ENCODE measurements around the gene REPIN1. TPM values are rescaled to one million over a fixed set of nuclear protein-coding genes. Genes with fewer than 3 reads are reported as not detected.
A peak's percentile ranks its signal among the peaks of the same experiment; 100 is the strongest.

The REPIN1 gene
- polyA plus RNA-seq, 1 donor = 80.7 TPM

DNA sequence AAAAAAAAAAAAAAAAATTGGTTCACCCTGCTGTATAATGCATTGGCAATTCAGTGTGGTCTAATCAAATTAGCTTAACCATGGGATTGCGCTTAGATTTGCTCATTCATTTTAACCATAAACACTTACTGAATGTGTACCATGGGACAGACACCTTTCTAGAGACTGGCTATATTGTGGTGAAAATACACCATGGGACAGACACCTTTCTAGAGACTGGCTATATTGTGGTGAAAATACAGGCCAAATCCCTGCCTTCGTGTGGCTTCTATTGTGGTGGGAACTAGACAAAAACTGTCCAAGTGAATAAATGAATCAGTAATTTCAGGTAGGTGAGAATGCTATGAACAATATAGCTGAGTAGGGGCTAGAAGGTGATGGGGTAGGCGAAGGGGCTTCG is 10.2 kb upstream of the REPIN1 start:
- no peak for DNase-seq

DNA sequence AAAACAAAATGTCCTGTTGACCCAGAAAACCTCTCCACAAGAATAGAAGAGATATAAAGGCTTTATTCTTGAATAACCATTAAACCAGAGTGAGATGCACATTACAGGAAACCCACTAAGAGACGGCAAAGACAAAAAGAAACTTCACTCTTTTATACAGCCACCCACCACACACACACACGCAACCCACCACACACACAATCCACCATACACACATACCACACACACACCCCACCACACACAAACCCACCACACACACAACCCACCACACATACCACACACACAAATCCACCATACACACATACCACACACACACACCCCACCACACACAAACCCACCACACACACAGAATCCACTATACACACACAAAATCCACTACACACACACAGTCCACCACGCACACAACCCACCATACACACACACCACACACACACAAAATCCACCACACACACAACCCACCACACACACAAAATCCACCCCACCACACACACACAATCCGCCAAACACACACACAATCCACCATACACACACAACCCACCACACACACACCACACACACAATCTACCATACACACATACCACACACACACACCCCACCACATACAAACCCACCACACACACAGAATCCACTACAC is 9.5 kb upstream of the REPIN1 start:
- no peak for DNase-seq

DNA sequence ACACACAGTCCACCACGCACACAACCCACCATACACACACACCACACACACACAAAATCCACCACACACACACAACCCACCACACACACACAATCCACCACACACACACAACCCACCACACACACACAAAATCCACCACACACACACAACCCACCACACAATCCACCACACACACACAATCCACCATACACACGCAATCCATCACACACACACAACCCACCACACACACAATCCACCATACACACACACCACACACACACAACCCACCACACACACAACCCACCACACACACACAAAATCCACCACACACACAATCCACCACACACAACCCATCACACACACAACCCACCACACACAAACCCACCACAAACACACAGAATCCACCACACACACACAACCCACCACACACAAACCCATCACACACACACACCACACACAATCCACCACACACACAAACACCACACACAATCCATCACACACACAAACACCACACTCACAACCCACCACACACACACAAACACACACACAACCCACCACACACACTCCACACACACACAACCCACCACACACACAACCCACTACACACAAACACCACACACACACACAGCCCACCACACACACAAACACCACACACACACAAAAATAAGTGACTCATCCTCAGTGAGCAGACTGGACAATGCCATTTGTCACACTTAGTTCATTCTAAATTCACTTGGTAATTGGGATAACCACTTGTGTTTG is 8.8 kb upstream of the REPIN1 start:
- DNase-seq = no peak

DNA sequence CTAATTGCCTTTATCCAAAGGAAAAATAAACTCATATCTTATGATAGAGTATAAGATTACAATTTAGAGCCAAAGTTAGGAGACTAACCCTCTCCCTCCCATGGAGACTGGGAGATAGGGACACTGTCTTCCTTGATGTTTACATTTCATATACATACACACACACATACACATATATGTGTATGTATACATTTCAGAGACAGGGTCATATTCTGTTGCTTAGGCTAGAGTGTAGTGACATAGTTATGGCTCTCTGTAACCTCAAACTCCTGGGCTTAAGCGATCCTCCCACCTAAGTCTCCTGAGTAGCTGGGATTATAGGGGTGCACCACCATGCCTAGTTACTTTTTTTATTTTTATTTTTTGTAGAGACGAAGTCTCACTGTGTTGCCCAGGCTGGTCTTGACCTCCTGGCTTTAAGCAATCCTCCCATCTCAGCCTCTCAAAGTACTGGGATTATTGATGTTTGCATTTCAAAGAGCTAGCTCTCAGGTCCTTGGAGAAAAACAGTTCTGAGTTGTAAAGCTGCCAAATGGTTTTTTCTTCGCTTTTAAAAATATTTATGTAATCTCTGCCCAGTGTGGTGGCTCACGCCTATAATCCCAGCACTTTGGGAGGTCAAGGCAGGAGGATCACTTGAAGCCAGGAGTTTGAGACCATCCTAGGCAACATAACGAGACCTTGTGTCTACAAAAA is 8.1 kb upstream of the REPIN1 start:
- no peak for DNase-seq

DNA sequence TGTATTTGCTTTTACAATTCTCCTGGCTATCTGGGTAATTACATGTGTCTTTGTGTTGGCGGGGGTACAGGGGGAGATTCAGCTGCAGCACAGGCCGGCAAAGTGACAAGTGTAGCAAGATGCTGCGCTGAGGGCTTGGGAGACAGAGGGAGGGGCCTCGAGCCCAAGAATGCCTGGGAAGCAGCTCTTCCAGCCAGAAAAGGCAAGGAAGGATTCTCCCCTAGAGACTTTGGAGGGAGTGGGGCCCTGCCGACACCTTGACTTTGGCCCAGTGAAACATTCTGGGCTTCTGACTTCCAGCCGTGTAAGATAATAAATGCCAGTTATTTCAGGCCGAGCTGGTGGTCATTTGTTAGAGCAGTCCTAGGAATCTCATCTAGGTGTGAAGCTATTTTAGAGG is 7.2 kb upstream of the REPIN1 start:
- DNase-seq = no peak

DNA sequence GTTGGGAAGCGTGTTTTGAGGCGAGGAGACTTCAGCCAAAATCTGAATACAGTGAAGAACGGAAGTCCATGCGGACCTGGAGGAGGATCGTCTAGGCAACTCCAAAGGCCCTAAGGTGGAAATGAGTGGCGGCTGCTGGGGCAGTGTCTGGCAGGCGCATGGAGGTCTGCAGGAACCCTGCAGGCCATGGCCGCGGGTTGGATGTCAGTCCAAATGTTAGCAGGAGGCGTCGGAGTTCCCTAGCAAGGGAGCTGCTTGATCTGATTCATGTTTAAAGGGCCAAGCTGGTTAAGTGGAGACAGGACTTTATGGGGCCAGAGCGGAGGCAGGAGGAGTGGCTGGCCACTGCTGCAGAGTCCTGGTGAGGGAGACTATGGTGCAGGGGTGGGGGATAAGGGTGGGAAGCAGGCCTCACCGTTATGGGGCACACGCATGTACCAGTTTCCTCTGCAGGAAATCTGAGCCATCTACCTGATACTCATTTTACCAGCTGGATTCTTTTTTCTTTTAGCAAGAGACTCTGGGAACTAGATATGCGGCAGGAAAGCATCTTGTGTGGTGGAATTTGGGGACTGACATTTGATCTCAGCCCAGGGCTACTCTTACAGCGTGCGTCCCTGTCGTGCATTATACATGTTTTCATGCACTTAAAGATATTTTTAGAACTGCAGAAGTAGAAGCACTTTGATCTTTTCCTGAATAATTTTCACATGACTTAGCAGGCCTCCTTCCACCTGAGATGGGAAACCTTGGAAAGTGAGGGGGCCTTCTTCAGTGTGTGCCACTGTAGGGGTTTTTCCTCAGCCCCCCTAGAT is 6.6 kb upstream of the REPIN1 start:
- DNase-seq = no peak

DNA sequence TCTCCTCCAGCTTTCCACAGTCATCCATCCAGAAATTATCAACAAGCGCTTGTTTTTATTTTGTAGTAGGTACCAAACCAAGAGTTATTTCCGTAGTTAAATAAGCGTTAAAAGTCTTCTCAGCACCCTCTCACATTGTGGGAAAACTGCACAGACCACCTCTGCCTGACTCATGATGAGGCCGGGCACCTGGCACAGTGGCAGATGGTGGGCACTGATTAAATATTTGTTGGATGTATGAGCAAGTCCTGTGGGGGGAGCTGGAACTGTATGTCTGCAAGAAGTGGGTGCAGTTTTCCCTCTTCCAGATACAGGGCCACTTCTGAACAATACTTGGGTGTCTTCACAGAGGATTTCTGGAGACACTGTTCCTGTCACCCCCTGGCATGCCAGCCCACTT is 5.3 kb upstream of the REPIN1 start:
- DNase-seq = no peak

DNA sequence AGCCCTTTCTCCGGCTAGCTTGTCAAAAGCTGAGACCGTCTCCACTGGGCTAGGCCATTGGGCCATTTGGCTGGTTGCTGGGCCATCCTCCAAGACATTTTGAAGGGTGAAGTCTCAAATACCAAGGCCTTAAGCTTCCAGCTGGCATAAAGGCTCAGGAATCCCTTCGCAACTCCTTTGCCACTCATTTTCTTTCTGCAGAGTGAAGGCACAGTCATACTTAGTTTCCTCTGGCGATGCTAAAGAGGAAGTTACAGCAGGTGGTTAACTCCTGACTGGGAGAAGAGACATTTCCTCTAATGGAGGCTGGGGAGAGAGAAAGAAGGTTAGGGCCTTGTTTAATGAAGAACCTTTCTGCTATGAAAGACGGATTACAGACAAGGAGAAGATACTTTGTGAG is 4.8 kb upstream of the REPIN1 start:
- DNase-seq = no peak

DNA sequence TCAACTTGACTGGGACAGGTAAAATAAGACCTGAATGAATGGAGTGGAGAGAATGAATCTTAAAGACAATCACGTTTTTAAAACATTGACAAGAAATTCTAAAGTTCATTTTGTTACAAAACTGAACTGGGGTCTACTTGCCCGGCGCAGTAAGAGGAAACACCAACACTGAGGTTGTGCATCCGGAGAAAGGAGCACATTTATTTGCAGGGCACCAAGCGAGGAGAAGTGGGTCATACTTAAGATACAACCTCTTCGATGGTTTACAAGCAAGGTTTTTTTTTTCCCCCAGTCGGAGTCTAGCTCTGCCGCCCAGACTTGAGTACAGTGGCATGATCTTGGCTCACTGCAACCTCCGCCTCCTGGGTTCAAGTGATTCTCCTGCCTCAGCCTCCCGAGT is 3.4 kb upstream of the REPIN1 start:
- DNase-seq = no peak

DNA sequence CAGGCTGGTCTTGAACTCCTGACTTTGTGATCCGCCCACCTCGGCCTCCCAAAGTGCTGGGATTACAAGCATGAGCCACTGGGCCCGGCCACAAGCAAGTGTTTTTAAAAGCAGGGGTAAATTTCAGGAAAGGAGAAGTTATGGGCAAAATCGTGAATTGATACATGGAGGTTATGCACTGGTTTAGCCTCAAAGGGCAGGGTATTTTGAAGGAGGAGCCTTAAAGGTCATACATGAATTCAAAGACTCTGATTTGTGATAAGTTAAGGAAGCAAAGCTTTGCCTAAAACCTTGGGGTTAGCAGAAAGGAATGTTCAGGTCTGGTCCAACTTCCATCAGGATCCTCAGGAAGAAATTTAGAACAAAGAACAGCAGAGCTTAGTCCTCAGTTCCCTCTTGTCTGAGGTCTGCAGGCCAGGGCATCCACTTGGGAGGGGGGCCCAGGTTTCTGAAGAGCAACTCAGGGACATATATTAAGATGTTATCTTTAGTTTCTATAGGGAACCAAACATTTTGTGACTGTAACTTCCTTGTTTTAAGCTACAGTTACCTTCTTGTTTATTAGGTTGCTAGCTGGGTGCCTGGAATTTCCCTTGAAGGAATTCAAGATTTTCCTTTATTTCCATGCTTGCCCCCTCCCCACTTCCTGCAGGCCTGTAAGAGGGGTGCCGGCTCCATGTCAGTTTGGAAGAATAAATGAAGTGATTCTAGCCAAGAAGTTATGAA is 2.8 kb upstream of the REPIN1 start:
- DNase-seq = no peak

DNA sequence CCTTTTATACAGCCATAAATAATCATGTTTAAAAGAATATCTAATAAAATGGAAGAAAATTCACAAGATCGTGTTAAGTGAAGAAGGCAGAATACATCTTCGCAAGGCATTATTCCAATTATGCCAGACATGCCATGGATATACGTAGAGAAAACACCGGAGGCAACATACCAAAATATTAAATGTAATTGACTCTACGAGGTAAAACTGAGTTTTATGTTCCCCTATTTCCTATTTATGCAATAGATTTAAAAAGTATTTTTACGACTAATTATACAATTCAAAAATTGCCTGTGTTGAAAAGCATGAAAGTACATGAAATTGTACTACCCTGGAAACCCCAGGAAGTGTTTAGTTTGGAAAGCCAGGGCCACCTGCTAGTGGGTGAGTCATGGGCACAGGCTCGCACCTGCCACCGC is 936 bp upstream of the REPIN1 start:
- DNase-seq = no peak

DNA sequence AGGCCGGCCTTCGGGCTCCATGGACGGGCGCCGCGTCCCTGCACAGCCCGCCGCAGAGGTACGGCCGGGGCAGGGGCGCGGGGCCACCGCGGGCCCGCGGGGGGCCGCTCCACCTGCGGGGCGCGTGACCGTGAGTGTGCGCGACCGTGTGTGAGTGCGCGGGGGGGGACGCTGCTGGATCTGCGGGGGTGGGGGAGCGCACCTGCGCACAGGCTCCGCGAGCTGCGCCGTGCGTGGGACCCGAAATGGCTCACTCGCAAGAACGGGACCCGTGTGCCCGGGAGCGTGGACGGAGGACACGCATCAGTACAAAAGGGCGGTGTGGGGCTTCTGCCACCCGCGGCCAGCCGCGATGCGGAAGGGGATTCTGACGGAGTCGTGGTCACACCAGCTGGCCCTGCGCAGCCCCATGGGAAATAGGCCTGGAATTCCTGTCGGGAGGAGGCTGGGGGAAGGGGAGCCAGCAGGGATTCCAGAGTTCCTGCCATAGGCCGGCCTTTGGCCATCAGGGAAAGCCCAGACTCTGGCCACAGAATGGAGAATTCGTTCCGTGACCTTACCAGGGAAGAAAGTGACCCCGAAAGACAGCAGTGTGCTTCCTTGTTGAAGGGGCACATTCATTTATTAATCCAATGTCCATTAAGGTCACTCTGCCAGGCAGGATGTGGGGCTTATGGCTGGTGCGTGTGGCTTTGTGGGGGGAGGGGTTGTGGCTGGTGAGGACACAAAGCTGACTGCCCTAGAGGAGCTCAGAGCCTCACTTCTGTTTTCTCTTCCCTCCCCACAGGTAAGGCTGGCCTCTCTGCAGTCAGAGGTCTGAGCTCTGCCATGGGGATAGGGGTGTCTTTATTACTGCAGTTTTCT is 494 bp downstream of the REPIN1 start:
- DNase-seq = peak; percentile 70

DNA sequence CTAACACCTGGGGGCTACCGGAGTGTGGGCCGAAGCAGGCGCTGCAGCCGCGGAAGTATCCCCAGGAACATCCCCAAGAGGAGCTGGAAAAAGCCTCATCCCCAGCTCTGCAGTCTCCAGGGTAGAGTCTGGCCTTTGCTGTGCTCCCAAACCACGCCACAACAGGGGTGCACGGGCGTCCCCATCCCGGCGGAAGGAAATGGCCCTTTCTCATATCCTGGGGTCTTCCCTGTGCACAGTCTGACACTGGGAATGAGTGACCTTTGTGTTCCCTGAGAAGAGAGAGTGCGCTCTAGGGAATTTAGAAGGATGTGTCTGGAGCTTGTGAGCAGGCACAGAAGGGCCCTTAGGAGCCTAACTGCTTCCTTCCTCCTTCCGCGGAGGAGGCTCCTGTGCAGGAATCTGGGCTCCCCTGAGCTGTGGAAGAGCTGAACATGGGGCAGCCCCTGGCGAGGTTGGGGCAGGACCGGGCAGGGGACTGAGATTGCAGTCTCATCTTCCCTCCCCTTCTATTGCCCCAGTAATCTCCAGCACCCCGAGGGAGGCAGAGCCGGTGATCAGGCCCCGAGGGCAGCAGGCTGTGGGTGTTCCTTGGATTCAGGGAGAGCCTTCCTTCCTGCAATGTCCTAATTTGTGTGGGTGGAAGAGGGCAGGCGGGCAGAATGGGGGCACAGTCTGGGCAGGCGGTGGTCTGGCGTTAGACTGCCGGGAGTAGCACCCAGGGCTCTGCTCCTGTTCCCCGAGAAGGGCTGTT is 1.3 kb downstream of the REPIN1 start:
- DNase-seq = no peak

DNA sequence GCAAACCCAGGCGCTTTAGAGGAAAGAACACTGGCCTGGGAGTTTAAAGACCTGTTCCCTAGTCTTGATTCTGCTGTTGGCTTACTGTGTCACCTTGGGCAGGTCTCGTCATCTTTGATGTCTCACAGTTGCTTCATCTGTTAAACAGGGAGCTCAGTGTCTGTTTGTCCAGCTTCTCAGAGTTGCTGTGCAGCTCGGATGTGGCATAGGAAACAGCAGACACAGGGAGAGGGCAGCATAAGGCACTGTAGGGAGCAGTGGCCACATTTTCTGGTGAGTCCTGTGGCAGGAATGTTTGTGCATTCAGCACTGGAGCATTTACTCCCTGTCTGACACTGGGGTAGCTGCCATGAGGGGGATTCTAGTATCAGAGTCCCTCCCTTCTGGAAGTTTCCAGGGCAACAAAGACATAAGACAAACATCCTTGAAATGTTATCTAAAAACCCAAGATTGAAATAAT is 2.0 kb downstream of the REPIN1 start:
- DNase-seq = no peak

DNA sequence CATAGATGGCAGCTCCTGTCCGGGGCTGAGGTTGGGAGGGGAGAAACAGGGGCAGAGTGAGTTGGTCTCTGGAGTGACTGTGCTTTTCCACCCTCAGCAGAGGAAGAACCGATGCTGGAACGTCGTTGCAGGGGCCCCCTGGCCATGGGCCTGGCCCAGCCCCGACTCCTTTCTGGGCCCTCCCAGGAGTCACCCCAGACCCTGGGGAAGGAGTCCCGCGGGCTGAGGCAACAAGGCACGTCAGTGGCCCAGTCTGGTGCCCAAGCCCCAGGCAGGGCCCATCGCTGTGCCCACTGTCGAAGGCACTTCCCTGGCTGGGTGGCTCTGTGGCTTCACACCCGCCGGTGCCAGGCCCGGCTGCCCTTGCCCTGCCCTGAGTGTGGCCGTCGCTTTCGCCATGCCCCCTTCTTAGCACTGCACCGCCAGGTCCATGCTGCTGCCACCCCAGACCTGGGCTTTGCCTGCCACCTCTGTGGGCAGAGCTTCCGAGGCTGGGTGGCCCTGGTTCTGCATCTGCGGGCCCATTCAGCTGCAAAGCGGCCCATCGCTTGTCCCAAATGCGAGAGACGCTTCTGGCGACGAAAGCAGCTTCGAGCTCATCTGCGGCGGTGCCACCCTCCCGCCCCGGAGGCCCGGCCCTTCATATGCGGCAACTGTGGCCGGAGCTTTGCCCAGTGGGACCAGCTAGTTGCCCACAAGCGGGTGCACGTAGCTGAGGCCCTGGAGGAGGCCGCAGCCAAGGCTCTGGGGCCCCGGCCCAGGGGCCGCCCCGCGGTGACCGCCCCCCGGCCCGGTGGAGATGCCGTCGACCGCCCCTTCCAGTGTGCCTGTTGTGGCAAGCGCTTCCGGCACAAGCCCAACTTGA is 2.7 kb downstream of the REPIN1 start:
- DNase-seq = no peak

DNA sequence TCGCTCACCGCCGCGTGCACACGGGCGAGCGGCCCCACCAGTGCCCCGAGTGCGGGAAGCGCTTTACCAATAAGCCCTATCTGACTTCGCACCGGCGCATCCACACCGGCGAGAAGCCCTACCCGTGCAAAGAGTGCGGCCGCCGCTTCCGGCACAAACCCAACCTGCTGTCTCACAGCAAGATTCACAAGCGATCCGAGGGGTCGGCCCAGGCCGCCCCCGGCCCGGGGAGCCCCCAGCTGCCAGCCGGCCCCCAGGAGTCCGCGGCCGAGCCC is 3.3 kb downstream of the REPIN1 start:
- no peak for DNase-seq

DNA sequence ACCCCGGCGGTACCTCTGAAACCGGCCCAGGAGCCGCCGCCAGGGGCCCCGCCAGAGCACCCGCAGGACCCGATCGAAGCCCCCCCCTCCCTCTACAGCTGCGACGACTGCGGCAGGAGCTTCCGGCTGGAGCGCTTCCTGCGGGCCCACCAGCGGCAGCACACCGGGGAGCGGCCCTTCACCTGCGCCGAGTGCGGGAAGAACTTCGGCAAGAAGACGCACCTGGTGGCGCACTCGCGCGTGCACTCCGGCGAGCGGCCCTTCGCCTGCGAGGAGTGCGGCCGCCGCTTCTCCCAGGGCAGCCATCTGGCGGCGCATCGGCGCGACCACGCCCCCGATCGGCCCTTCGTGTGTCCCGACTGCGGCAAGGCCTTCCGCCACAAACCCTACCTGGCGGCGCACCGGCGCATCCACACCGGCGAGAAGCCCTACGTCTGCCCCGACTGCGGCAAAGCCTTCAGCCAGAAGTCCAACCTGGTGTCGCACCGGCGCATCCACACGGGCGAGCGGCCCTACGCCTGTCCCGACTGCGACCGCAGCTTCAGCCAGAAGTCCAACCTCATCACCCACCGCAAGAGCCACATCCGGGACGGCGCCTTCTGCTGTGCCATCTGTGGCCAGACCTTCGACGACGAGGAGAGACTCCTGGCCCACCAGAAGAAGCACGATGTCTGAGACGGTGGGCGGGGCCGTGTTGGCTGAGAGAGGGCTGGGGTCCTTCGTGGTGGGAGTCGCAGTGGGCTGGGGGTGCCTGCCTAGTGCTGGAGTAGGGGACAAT is 3.8 kb downstream of the REPIN1 start:
- DNase-seq = no peak

DNA sequence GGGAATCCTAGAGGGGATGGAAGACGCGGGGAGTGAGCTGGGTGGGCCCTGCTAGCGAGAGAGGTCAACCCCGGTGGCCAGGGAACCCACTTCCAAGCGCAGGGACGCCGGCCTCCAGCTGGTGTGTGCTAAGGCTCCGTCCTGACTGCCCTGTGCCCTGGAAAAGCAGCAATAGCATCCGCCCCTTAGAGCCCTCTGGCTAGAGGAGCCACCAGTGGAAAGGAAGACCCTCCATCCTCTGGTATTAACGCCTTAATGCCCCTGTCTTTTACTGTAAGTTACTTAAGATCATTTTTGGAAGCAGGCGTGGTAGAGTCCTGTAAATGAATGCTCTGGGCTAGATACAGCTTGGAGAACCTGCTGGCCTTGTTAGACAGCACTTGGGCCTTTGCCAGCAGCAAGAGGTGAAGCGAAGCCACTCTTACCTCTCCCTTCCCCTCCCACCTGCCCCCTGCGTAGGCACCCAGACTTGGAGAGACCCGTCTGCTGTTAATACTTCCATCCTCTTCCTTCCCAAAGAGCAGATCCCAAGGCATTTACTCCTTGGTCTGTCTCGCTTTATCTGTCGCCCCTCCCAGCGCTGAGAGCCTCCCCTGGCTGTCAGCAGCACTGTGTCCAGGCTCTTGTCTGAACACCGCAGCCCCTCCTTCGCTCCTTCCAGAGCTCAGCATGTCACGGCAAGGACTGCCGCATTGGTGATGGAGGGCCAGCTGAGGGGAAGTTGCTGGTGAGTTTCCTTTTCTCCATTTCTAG is 4.6 kb downstream of the REPIN1 start:
- DNase-seq = no peak
